Fibroblast of lung (primary cell): ENCODE data around the gene FGF4.

Source experiments
- EZH2 ChIP-seq: IDR thresholded peaks from 2 replicates; pipeline ENCODE4 v1.5.1; 2012; ENCODE audit warnings: low read length, control low read depth, mild to moderate bottlenecking; ENCODE audit errors: missing control alignments
- TF ChIP-seq, protein P1 (sequence below), 2 donors: IDR thresholded peaks in 1 of 2; conservative IDR thresholded peaks in 1 of 2; 1 replicate in 1 of 2; 2 replicates in 1 of 2; pipeline ENCODE4 v1.5.1; 2011 to 2012; ENCODE audit warnings: low read length in 2 of 2, control low read depth in 1 of 2, inconsistent platforms in 1 of 2, low read depth in 1 of 2, mild to moderate bottlenecking in 1 of 2

- TF ChIP-seq, protein P1, sequence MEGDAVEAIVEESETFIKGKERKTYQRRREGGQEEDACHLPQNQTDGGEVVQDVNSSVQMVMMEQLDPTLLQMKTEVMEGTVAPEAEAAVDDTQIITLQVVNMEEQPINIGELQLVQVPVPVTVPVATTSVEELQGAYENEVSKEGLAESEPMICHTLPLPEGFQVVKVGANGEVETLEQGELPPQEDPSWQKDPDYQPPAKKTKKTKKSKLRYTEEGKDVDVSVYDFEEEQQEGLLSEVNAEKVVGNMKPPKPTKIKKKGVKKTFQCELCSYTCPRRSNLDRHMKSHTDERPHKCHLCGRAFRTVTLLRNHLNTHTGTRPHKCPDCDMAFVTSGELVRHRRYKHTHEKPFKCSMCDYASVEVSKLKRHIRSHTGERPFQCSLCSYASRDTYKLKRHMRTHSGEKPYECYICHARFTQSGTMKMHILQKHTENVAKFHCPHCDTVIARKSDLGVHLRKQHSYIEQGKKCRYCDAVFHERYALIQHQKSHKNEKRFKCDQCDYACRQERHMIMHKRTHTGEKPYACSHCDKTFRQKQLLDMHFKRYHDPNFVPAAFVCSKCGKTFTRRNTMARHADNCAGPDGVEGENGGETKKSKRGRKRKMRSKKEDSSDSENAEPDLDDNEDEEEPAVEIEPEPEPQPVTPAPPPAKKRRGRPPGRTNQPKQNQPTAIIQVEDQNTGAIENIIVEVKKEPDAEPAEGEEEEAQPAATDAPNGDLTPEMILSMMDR (conservative IDR thresholded peaks at IDR 0.05 in 1 of 2, IDR thresholded peaks at IDR 0.05 in 1 of 2; ENCODE audit: low read depth in 1 of 2, low read length in 2 of 2) = no peak
- TF ChIP-seq EZH2 = peak; percentile 31
These were observed 47.7 kb upstream of the FGF4 start for GRCh38 chr11:69822676-69823494.
